B cell (primary cell): ENCODE data around the gene DUOXA2. TPM values are rescaled to one million over a fixed set of nuclear protein-coding genes. Genes with fewer than 3 reads are reported as not detected.

Experiments used
- ATAC-seq: fragments of 200-7000 bp; cut with Tn5 transposase; one replicate; pipeline ENCODE4 v1.10.0; 2021; ENCODE audit warnings: low read depth, mild to moderate bottlenecking, moderate number of reproducible peaks, moderate library complexity
- CTCF ChIA-PET: fragments of 350-600 bp; sonication (Branson Sonifier 250); formaldehyde crosslinking; loops from one replicate; lab custom pipeline; 2021; ENCODE audit warnings: antibody characterized with exemption, inconsistent platforms; lab: Charles Lee
- POLR2A ChIA-PET: fragments of 350-600 bp; sonication (Branson Sonifier 250); formaldehyde crosslinking; loops from one replicate; lab custom pipeline; 2021; ENCODE audit warnings: antibody characterized with exemption; lab: Charles Lee
- DNase-seq: peaks from one replicate; pipeline ENCODE4 v3.0.0; 2013
- H2AFZ ChIP-seq: 2 replicates; pipeline ENCODE4 v1.6.1; 2012; ENCODE audit warnings: mild to moderate bottlenecking, low read depth, low read length; ENCODE audit not compliant: insufficient read depth, poor library complexity, severe bottlenecking
- H3K27ac ChIP-seq, 2 donors: 1 replicate in 1 of 2; 2 replicates in 1 of 2; pipeline ENCODE4 v1.5.1; 2012 to 2013; ENCODE audit warnings: low read length in 2 of 2, mild to moderate bottlenecking in 2 of 2, moderate library complexity in 1 of 2
- H3K27me3 ChIP-seq, 4 experiments: fragments of 200-600 bp in 1 of 4; sonication (generic) in 1 of 4; replicated peaks in 1 of 4; 1 replicate in 2 of 4; 2 replicates in 2 of 4; pipeline versions ENCODE4 v1.6.1 to v1.7.0; 2013 to 2016; ENCODE audit warnings: low read length in 3 of 4, mild to moderate bottlenecking in 2 of 4, mixed read lengths in 1 of 4, moderate library complexity in 1 of 4; ENCODE audit not compliant: insufficient read depth in 4 of 4, control insufficient read depth in 3 of 4; ENCODE audit errors: control extremely low read depth in 1 of 4
- H3K36me3 ChIP-seq, 2 experiments: replicated peaks in 1 of 2; 1 replicate in 1 of 2; 2 replicates in 1 of 2; pipeline versions ENCODE4 v1.6.1 to v1.7.1; 2013; ENCODE audit warnings: low read length in 1 of 2; ENCODE audit not compliant: insufficient read depth in 2 of 2, control insufficient read depth in 1 of 2; ENCODE audit errors: control extremely low read depth in 1 of 2, extremely low read depth in 1 of 2
- H3K4me1 ChIP-seq, 2 donors: fragments of 200-600 bp in 1 of 2; sonication (generic) in 1 of 2; 1 replicate in 1 of 2; 2 replicates in 1 of 2; pipeline versions ENCODE4 v1.5.1 to v1.6.1; 2013 to 2017; ENCODE audit warnings: low read length in 2 of 2; ENCODE audit not compliant: control insufficient read depth in 2 of 2, insufficient read depth in 2 of 2
- H3K4me2 ChIP-seq: replicated peaks from 2 replicates; pipeline ENCODE3; 2012; ENCODE audit warnings: mild to moderate bottlenecking, low read depth, low read length; ENCODE audit not compliant: poor library complexity, severe bottlenecking
- H3K4me3 ChIP-seq, 5 experiments: fragments of 200-600 bp in 1 of 5; sonication (generic) in 1 of 5; 1 replicate in 3 of 5; 2 replicates in 2 of 5; pipeline versions ENCODE4 v1.5.1 to v1.7.0; 2011 to 2016; ENCODE audit warnings: low read length in 4 of 5, mild to moderate bottlenecking in 4 of 5, low read depth in 2 of 5, control low read depth in 1 of 5, moderate library complexity in 1 of 5; ENCODE audit not compliant: insufficient read depth in 1 of 5; ENCODE audit errors: control extremely low read depth in 1 of 5, extremely low read depth in 1 of 5
- H3K79me2 ChIP-seq: fragments of 200-600 bp; sonication (generic); one replicate; pipeline ENCODE4 v1.6.0; 2016; ENCODE audit warnings: low read length; ENCODE audit not compliant: control insufficient read depth, insufficient read depth
- H3K9ac ChIP-seq: fragments of 200-600 bp; sonication (generic); 2 replicates; pipeline ENCODE4 v1.6.1; 2017; ENCODE audit warnings: mild to moderate bottlenecking, low read length, moderate library complexity
- H3K9me3 ChIP-seq, 3 donors: one replicate each; pipeline versions ENCODE4 v1.6.1 to v1.7.1; 2013; ENCODE audit warnings: low read length in 2 of 3; ENCODE audit not compliant: control insufficient read depth in 2 of 3, insufficient read depth in 1 of 3; ENCODE audit errors: control extremely low read depth in 1 of 3
- H4K20me1 ChIP-seq: 2 replicates; pipeline ENCODE4 v1.6.0; 2012; ENCODE audit warnings: mild to moderate bottlenecking, low read length; ENCODE audit not compliant: insufficient read depth, control insufficient read depth, poor library complexity, severe bottlenecking
- H3K27ac Mint-ChIP-seq: one replicate; pipeline ENCODE4 v1.8.0; 2021; ENCODE audit warnings: mixed read lengths
- H3K27me3 Mint-ChIP-seq: one replicate; pipeline ENCODE4 v1.8.0; 2021; ENCODE audit warnings: mixed read lengths
- H3K4me1 Mint-ChIP-seq: one replicate; pipeline ENCODE4 v1.8.0; 2021; ENCODE audit warnings: mixed read lengths
- H3K4me3 Mint-ChIP-seq: one replicate; pipeline ENCODE4 v1.8.0; 2021; ENCODE audit warnings: mixed read lengths
- H3K9me3 Mint-ChIP-seq: one replicate; pipeline ENCODE4 v1.8.0; 2022; ENCODE audit warnings: mixed read lengths; ENCODE audit not compliant: insufficient read depth
- EZH2 ChIP-seq: IDR thresholded peaks from 2 replicates; pipeline ENCODE4 v1.6.1; 2012; ENCODE audit warnings: borderline replicate concordance, low read depth, mild to moderate bottlenecking, moderate library complexity, low read length; ENCODE audit not compliant: insufficient read depth, poor library complexity, severe bottlenecking
- WGBS: methylation state at CpG from one replicate; pipeline ENCODE4 v1.1.5; 2013; ENCODE audit warnings: missing lambda C conversion rate; ENCODE audit not compliant: insufficient coverage; 5-methylcytosine and 5-hydroxymethylcytosine counted together
- intact Hi-C: fragments of 100-400 bp; cut with micrococcal nuclease; formaldehyde crosslinking; loops from one replicate; pipeline ENCODE4 v1.10.0; 2022
- polyA plus RNA-seq: library from polyadenylated mRNA; depleted of rRNA; stranded (reverse); fragments of >200 nt; gene quantifications from 2 replicates; pipeline ENCODE4 v1.2.3, GENCODE V29; 2012
- total RNA-seq, 2 donors: library from RNA; stranded (reverse); fragments of 120-200 nt in 1 of 2; gene quantifications; 1 replicate in 1 of 2; 2 replicates in 1 of 2; pipeline versions ENCODE4 v1.2.3 to v1.2.4, GENCODE V29; 2013 to 2022
- TF ChIP-seq, protein P1 (sequence below): fragments of 200-600 bp; IDR thresholded peaks from one replicate; pipeline ENCODE4 v1.8.0; 2022; ENCODE audit warnings: antibody characterized with exemption, mild to moderate bottlenecking

DUOXA2 gene
- total and polyA plus RNA-seq, 2 donors (not counting 1 experiment from before 2014, with no cell fraction given), result not detected

DNA sequence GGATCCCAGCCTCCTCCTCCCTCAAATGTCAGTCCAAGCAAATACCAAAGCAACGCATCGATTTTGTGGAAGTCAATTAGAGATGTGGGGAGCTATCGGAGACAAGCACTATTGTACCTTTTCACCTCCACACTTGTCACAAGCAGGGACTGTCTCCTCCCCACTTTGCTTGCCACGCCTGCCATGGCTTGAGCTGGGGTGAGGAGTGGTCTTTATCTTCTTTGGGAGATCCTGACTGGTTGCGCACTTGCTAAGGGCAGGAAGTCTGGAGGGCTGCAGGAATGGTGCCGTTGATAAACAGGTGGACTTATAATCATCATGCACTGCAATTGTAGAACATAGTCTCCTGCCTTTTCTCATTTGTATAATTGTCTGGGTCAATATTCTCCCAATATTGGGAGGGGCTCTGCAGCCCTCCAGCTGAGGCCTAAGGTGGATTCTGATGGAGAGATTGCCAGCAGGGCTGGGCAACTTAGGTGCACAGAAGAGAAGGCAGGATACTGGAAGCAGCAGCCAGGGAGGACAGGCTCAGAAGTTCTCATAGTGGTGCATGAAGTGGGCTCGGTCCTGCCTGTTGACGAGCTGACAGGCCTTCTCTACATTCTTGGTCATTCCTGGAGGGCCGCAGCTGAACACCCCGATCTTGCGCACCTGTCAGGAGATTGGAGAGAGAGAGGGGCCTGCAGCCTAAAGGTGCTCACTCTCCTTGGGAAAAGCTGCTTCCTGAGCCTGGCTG, 20.3 kb upstream of the DUOXA2 start:
- no peak overlapping the region for H3K4me3 Mint-ChIP-seq
- H3K27me3 ChIP-seq, result peaks cover 0 to 5% (median 4%) of the 10 kb centered on the region in 4 experiments
- DNase-seq (no peak), ATAC-seq (no peak)
- no peaks in the 10 kb centered on the region for H3K9me3 Mint-ChIP-seq
- H3K9ac ChIP-seq, result no peak overlapping the region
- ChIA-PET POLR2A (no interaction called here), CTCF (no interaction called here)
- peaks cover 29% of the 10 kb centered on the region for H3K27me3 Mint-ChIP-seq
- H3K4me1 Mint-ChIP-seq, result no peaks in the 10 kb centered on the region
- H3K4me2 ChIP-seq, result no peak overlapping the region
- no peak overlapping the region for H3K27ac ChIP-seq
- H2AFZ ChIP-seq, result no peak overlapping the region
- no peaks in the 10 kb centered on the region for H3K36me3 ChIP-seq
- intact Hi-C loops, result no loop called here
- no peaks in the 10 kb centered on the region for H4K20me1 ChIP-seq
- TF ChIP-seq, protein P1, sequence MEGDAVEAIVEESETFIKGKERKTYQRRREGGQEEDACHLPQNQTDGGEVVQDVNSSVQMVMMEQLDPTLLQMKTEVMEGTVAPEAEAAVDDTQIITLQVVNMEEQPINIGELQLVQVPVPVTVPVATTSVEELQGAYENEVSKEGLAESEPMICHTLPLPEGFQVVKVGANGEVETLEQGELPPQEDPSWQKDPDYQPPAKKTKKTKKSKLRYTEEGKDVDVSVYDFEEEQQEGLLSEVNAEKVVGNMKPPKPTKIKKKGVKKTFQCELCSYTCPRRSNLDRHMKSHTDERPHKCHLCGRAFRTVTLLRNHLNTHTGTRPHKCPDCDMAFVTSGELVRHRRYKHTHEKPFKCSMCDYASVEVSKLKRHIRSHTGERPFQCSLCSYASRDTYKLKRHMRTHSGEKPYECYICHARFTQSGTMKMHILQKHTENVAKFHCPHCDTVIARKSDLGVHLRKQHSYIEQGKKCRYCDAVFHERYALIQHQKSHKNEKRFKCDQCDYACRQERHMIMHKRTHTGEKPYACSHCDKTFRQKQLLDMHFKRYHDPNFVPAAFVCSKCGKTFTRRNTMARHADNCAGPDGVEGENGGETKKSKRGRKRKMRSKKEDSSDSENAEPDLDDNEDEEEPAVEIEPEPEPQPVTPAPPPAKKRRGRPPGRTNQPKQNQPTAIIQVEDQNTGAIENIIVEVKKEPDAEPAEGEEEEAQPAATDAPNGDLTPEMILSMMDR, result no peak
- TF ChIP-seq EZH2, result no peak
- H3K4me1 ChIP-seq, result no peaks in the 10 kb centered on the region
- H3K79me2 ChIP-seq, result no peaks in the 10 kb centered on the region
- H3K27ac Mint-ChIP-seq, result no peak overlapping the region
- no peak overlapping the region for H3K4me3 ChIP-seq
- H3K9me3 ChIP-seq, result no peaks in the 10 kb centered on the region
- WGBS, result 93% methylated on average over 7 of the region's 11 CpGs

DNA sequence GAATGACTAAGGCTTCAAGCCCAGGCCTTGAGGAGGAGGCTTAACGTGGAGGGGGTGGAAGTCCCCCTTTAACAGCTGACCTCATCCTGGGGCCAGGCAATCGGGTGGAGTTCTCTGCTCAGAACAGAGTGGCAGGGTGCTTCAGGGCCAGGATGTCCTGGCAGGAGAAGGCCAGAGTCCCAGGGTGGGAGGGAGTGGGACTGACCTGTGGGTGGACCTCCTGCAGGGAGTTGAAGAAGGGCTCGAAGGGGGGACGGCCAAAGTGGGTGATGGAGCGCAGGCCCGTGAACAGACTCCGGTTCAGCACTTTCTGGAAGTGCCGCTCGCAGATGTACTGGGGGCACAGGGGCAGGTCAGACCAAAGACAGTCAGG, 19.8 kb upstream of the DUOXA2 start:
- peaks cover 0 to 5% (median 2%) of the 10 kb centered on the region in 4 experiments for H3K27me3 ChIP-seq
- Mint-ChIP-seq H3K4me1 (no peaks in the 10 kb centered on the region), H3K9me3 (no peaks in the 10 kb centered on the region), H3K27me3 (peaks cover 29% of the 10 kb centered on the region), H3K27ac (no peak overlapping the region), H3K4me3 (no peak overlapping the region)
- ATAC-seq (no peak), DNase-seq (no peak)
- TF ChIP-seq EZH2, result no peak
- TF ChIP-seq, protein P1, result no peak
- H3K4me1 ChIP-seq, result no peaks in the 10 kb centered on the region
- WGBS, result 86% methylated on average over 8 of the region's 9 CpGs
- no peak overlapping the region for H3K9ac ChIP-seq
- no peaks in the 10 kb centered on the region for H4K20me1 ChIP-seq
- H3K27ac ChIP-seq, result no peak overlapping the region
- ChIA-PET POLR2A (no interaction called here), CTCF (no interaction called here)
- intact Hi-C loops, result no loop called here
- no peaks in the 10 kb centered on the region for H3K9me3 ChIP-seq
- no peaks in the 10 kb centered on the region for H3K79me2 ChIP-seq
- no peak overlapping the region for H3K4me2 ChIP-seq
- H3K36me3 ChIP-seq, result no peaks in the 10 kb centered on the region
- H2AFZ ChIP-seq, result no peak overlapping the region
- H3K4me3 ChIP-seq, result no peak overlapping the region
